CD4-positive, alpha-beta T cell treated with Interleukin-4 for 1 hour (primary cell): ENCODE data around the gene CASP3.
A peak's percentile ranks its signal among the peaks of the same experiment; 100 is the strongest.
"Not testable (repeated sequence)": the region's sequence is repeated elsewhere in the genome, so short reads cannot be mapped to it uniquely, and the experiment has no call there.

Experiments used
- DNase-seq, 2 donors: peaks; one replicate each; pipeline ENCODE4 v3.0.0-alpha.2; 2020 to 2022

The CASP3 gene

GRCh38 chr4:184628103-184628502, 21.1 kb downstream of the CASP3 start:
- DNase-seq = no peak

GRCh38 chr4:184625783-184626596, 23.3 kb downstream of the CASP3 start:
- DNase-seq = not testable (repeated sequence)

- DNase-seq = peak in 1 of 2 donors; percentile 25
Observed at GRCh38 chr4:184624972-184625554, 24.2 kb downstream of the CASP3 start.

GRCh38 chr4:184624504-184624903, 24.7 kb downstream of the CASP3 start:
- DNase-seq = not testable (repeated sequence)

- no peak for DNase-seq
Observed at GRCh38 chr4:184621518-184621917, 27.7 kb downstream of the CASP3 start.

GRCh38 chr4:184620212-184620867, 28.9 kb downstream of the CASP3 start:
- DNase-seq = no peak

- DNase-seq = no peak
Observed at GRCh38 chr4:184617600-184618196, 31.5 kb downstream of the CASP3 start.

GRCh38 chr4:184616633-184617551, 32.4 kb downstream of the CASP3 start:
- DNase-seq = no peak

- not testable (repeated sequence) for DNase-seq
Observed at GRCh38 chr4:184616168-184616567, 33.1 kb downstream of the CASP3 start.

GRCh38 chr4:184614509-184614908, 34.7 kb downstream of the CASP3 start:
- DNase-seq = no peak

- no peak for DNase-seq
Observed at GRCh38 chr4:184613405-184613804, 35.8 kb downstream of the CASP3 start.

GRCh38 chr4:184612074-184612473, 37.2 kb downstream of the CASP3 start:
- DNase-seq = no peak

GRCh38 chr4:184607429-184607828, 41.8 kb downstream of the CASP3 start:
- DNase-seq = not testable (repeated sequence)

- DNase-seq = not testable (repeated sequence)
Observed at GRCh38 chr4:184602857-184603256, 46.4 kb downstream of the CASP3 start.

- not testable (repeated sequence) for DNase-seq
Observed at GRCh38 chr4:184600982-184601381, 48.3 kb downstream of the CASP3 start.

- DNase-seq = no peak
Observed at GRCh38 chr4:184599492-184600135, 49.6 kb downstream of the CASP3 start.

GRCh38 chr4:184598753-184599491, 50.3 kb downstream of the CASP3 start:
- DNase-seq = no peak

GRCh38 chr4:184596617-184597185, 52.5 kb downstream of the CASP3 start:
- no peak for DNase-seq

GRCh38 chr4:184596044-184596616, 53.1 kb downstream of the CASP3 start:
- no peak for DNase-seq

- DNase-seq = no peak
Observed at GRCh38 chr4:184595430-184595829, 53.8 kb downstream of the CASP3 start.
